Neuronal stem cell (in vitro differentiated cells): Measurements from ENCODE around the gene CEP70.
A peak's percentile ranks its signal among the peaks of the same experiment; 100 is the strongest.

Experiments used
- DNase-seq: peaks from one replicate; pipeline ENCODE4 v3.0.0-alpha.2; 2013; ENCODE audit warnings: low spot score
- H2AFZ ChIP-seq: one replicate; pipeline ENCODE4 v1.6.1; 2013; ENCODE audit warnings: mild to moderate bottlenecking, low read length, inconsistent platforms
- H2AK5ac ChIP-seq: 2 replicates; pipeline ENCODE4 v1.6.1; 2013; ENCODE audit warnings: low read depth, mild to moderate bottlenecking, inconsistent platforms, low read length, moderate library complexity, mixed read lengths
- H2BK120ac ChIP-seq: 2 replicates; pipeline ENCODE4 v1.6.1; 2013; ENCODE audit warnings: low read depth, mild to moderate bottlenecking, inconsistent platforms, low read length, moderate library complexity, mixed read lengths
- H2BK12ac ChIP-seq: one replicate; pipeline ENCODE4 v1.6.1; 2013; ENCODE audit warnings: low read length, inconsistent platforms
- H2BK15ac ChIP-seq: 2 replicates; pipeline ENCODE4 v1.6.1; 2013; ENCODE audit warnings: mild to moderate bottlenecking, low read length, inconsistent platforms, mixed read lengths
- H2BK5ac ChIP-seq: one replicate; pipeline ENCODE4 v1.6.1; 2013; ENCODE audit warnings: inconsistent platforms, mild to moderate bottlenecking, low read length, moderate library complexity
- H3K14ac ChIP-seq: one replicate; pipeline ENCODE4 v1.6.1; 2013; ENCODE audit warnings: low read length, inconsistent platforms
- H3K18ac ChIP-seq: 2 replicates; pipeline ENCODE4 v1.6.1; 2013; ENCODE audit warnings: low read length, inconsistent platforms
- H3K23ac ChIP-seq: 2 replicates; pipeline ENCODE4 v1.6.1; 2013; ENCODE audit warnings: low read depth, mild to moderate bottlenecking, mixed read lengths, low read length, inconsistent platforms; ENCODE audit not compliant: poor library complexity
- H3K27ac ChIP-seq: replicated peaks from 3 replicates; pipeline ENCODE4 v1.5.1; 2013; ENCODE audit warnings: low read length, inconsistent platforms
- H3K27me3 ChIP-seq, 3 experiments: 2 replicates each; pipeline ENCODE4 v1.6.1; 2013; ENCODE audit warnings: low read length in 3 of 3, mild to moderate bottlenecking in 2 of 3, inconsistent platforms in 1 of 3, low read depth in 1 of 3, mixed read lengths in 1 of 3, moderate library complexity in 1 of 3; ENCODE audit not compliant: control insufficient read depth in 3 of 3, insufficient read depth in 3 of 3
- H3K36me3 ChIP-seq, 2 donors: replicated peaks in 1 of 2; 2 replicates each; pipeline ENCODE4 v1.6.1; 2013; ENCODE audit warnings: low read length in 2 of 2; ENCODE audit not compliant: control insufficient read depth in 2 of 2, insufficient read depth in 2 of 2
- H3K4ac ChIP-seq: 2 replicates; pipeline ENCODE4 v1.6.1; 2013; ENCODE audit warnings: inconsistent platforms, mild to moderate bottlenecking, low read length, moderate library complexity
- H3K4me1 ChIP-seq, 2 donors: 1 replicate in 1 of 2; 2 replicates in 1 of 2; pipeline ENCODE4 v1.6.1; 2013; ENCODE audit warnings: low read length in 2 of 2, low read depth in 1 of 2; ENCODE audit not compliant: control insufficient read depth in 2 of 2, insufficient read depth in 1 of 2
- H3K4me2 ChIP-seq: one replicate; pipeline ENCODE4 v1.6.1; 2013; ENCODE audit warnings: mild to moderate bottlenecking, low read length, inconsistent platforms; ENCODE audit not compliant: insufficient read depth, poor library complexity, severe bottlenecking
- H3K4me3 ChIP-seq, 2 donors: 2 replicates each; pipeline ENCODE4 v1.5.1; 2013; ENCODE audit warnings: low read length in 2 of 2, mild to moderate bottlenecking in 2 of 2, inconsistent platforms in 1 of 2, moderate library complexity in 1 of 2
- H3K79me1 ChIP-seq: one replicate; pipeline ENCODE4 v1.6.1; 2013; ENCODE audit warnings: low read depth, mild to moderate bottlenecking, inconsistent platforms, low read length, moderate library complexity
- H3K9ac ChIP-seq: one replicate; pipeline ENCODE4 v1.6.1; 2013; ENCODE audit warnings: mild to moderate bottlenecking, low read depth, low read length, inconsistent platforms; ENCODE audit not compliant: poor library complexity
- H3K9me3 ChIP-seq, 2 donors: replicated peaks in 1 of 2; 2 replicates each; pipeline versions ENCODE3 to v1.6.1; 2013; ENCODE audit warnings: low read length in 2 of 2, mild to moderate bottlenecking in 2 of 2, inconsistent platforms in 1 of 2, low read depth in 1 of 2, mixed read lengths in 1 of 2, moderate library complexity in 1 of 2; ENCODE audit not compliant: control insufficient read depth in 2 of 2, insufficient read depth in 1 of 2
- H4K8ac ChIP-seq: one replicate; pipeline ENCODE4 v1.6.1; 2013; ENCODE audit warnings: low read depth, mild to moderate bottlenecking, inconsistent platforms, low read length, moderate library complexity
- H4K91ac ChIP-seq: one replicate; pipeline ENCODE4 v1.6.1; 2013; ENCODE audit warnings: low read length, low read depth, mild to moderate bottlenecking, inconsistent platforms; ENCODE audit not compliant: poor library complexity
- WGBS, 2 donors: extraction: QIAGEN DNeasy Blood & Tissue Kit; methylation state at CpG; one replicate each; pipeline ENCODE4 v1.1.7; 2013; ENCODE audit warnings: missing lambda C conversion rate in 2 of 2, mixed read lengths in 1 of 2; ENCODE audit not compliant: insufficient read length in 2 of 2, insufficient replicate concordance in 1 of 2; ENCODE audit errors: extremely low coverage in 2 of 2; 5-methylcytosine and 5-hydroxymethylcytosine counted together

The CEP70 gene

DNA sequence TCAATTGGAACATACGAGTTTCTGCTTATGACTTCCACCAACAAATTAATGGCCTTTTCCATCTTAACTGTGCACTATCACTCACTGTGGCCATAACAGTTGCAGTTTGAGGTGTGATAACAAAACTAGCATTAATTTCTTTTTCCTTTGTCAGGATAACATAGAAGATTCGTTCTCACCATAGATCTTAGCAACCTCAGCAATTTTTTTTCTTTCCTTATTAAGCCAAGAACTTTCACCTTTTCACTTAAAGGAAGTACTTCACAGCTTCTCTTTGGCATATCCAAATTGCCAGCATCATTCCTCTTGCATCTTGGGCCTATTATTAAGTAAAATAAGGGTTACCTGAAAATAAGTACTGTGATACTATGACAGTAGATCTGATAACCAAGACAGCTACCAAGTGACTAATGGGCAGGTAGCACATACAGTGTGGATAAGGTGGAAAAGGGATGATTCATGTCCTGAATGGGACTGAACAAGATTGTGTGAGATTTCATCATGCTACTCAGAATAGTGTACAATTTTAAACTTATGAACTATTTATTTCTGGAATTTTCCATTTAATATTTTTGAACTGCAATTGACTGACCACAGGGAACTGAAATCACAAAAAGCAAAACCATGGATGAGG, 46.6 kb downstream of the CEP70 start:
- Histone ChIP-seq H3K4ac (no peak overlapping the region), H3K23ac (no peak overlapping the region), H3K14ac (no peak overlapping the region), H2BK5ac (no peak overlapping the region), H2AFZ (no peak overlapping the region), H3K79me1 (no peaks in the 10 kb centered on the region), H3K4me3 (no peak overlapping the region), H3K9ac (no peak overlapping the region), H4K91ac (no peak overlapping the region), H2AK5ac (no peak overlapping the region), H3K36me3 (peaks cover 4 to 9% of the 10 kb centered on the region in 2 donors), H4K8ac (no peak overlapping the region), H2BK15ac (no peak overlapping the region), H3K27me3 (no peaks in the 10 kb centered on the region), H2BK12ac (no peak overlapping the region), H3K4me1 (no peaks in the 10 kb centered on the region), H3K27ac (no peak overlapping the region), H3K4me2 (no peak overlapping the region), H3K18ac (no peak overlapping the region), H2BK120ac (no peak overlapping the region), H3K9me3 (peaks cover 3 to 37% of the 10 kb centered on the region in 2 donors)
- no CpG with 5 or more reads among the region's 2 CpGs for WGBS, 2 donors
- DNase-seq: no peak

DNA sequence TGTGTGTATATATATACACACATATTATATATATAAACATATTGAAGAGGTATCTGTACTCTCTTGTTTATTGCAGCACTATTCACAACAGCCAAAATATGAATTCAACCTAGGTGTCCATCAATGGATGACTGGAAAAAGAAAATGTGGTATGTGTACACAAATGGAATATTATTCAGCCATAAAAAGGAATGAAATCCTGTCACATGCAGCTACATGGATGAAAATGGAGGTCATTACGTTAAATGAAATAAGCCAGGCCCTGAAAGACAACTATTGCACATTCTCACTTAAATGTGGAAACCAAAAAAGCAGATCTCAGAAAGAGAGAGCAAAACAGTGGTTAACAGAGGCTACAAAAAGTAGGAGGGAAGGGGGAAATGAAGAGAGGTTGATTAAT, 49.5 kb downstream of the CEP70 start:
- Histone ChIP-seq H3K27me3 (no peaks in the 10 kb centered on the region), H3K14ac (no peak overlapping the region), H3K27ac (no peak overlapping the region), H3K36me3 (peaks cover 7 to 17% of the 10 kb centered on the region in 2 donors), H3K4ac (no peak overlapping the region), H4K91ac (no peak overlapping the region), H2BK5ac (no peak overlapping the region), H3K9me3 (peaks cover 7 to 54% of the 10 kb centered on the region in 2 donors), H2AFZ (no peak overlapping the region), H3K4me1 (no peaks in the 10 kb centered on the region), H3K18ac (no peak overlapping the region), H2BK12ac (no peak overlapping the region), H3K9ac (no peak overlapping the region), H3K4me2 (no peak overlapping the region), H2BK15ac (no peak overlapping the region), H3K23ac (no peak overlapping the region), H2AK5ac (no peak overlapping the region), H3K79me1 (no peaks in the 10 kb centered on the region), H4K8ac (no peak overlapping the region), H3K4me3 (no peak overlapping the region), H2BK120ac (no peak overlapping the region)
- WGBS, 2 donors: no CpG with 5 or more reads among the region's 1 CpG
- no peak for DNase-seq

DNA sequence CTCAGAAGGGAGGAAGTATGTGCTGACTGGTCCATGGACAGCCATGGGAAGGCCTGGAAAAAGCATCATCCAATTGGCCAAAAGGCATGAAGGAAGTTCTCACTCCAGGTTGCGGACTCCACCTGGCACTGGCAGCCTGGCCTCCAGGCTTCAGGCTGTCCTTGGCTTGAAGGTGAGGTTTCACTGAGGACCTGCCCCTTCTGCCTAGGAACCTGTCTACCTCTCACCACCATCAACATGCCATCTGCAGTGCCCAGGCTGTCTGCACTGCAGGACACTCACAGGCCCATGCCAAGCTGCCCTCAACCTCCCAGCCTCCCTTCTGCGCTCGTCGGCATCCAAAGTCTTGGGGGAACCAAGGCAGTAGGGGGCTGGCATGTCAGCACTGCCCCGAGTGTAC, 51.1 kb downstream of the CEP70 start:
- no peak overlapping the region for H4K8ac ChIP-seq
- no peak overlapping the region for H4K91ac ChIP-seq
- H2BK120ac ChIP-seq: no peak overlapping the region
- no peak overlapping the region for H2AFZ ChIP-seq
- H3K14ac ChIP-seq: peak overlapping the region; percentile 56
- H2BK5ac ChIP-seq: no peak overlapping the region
- H3K18ac ChIP-seq: no peak overlapping the region
- H3K9me3 ChIP-seq: peaks cover 9 to 44% of the 10 kb centered on the region in 2 donors
- no CpG with 5 or more reads among the region's 5 CpGs for WGBS, 2 donors
- H2AK5ac ChIP-seq: no peak overlapping the region
- H3K9ac ChIP-seq: no peak overlapping the region
- H3K27me3 ChIP-seq: no peaks in the 10 kb centered on the region
- no peak overlapping the region for H3K27ac ChIP-seq
- H3K4ac ChIP-seq: no peak overlapping the region
- H3K4me1 ChIP-seq: no peaks in the 10 kb centered on the region
- no peak overlapping the region for H3K4me2 ChIP-seq
- H3K36me3 ChIP-seq: peaks cover 5 to 17% of the 10 kb centered on the region in 2 donors
- peak overlapping the region in 1 of 2 donors; percentile 57 for H3K4me3 ChIP-seq
- no peak for DNase-seq
- no peaks in the 10 kb centered on the region for H3K79me1 ChIP-seq
- H2BK12ac ChIP-seq: no peak overlapping the region
- no peak overlapping the region for H2BK15ac ChIP-seq
- peak overlapping the region; percentile 35 for H3K23ac ChIP-seq

DNA sequence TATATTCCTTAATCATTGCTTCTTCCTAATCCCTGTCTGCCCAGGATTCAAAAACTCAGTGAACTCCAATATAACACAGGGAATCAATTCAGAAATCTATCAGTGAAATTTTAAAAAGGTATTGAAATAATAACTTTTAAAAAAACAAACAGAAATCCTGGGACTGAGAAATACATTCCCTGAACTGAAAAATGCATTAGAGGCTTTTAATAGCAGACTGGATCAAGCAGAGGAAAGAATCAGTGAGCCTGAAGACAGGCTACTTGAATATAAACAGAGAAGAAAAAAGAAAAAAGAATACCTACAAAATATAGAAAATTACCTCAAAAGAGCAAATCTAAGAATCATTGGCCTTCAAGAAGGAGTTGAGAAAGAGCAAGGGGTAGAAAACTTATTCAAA, 54.7 kb downstream of the CEP70 start:
- peaks cover 5 to 16% of the 10 kb centered on the region in 2 donors for H3K36me3 ChIP-seq
- H3K23ac ChIP-seq: no peak overlapping the region
- H4K8ac ChIP-seq: no peak overlapping the region
- H3K9me3 ChIP-seq: peaks cover 9 to 26% of the 10 kb centered on the region in 2 donors
- no peak overlapping the region for H3K9ac ChIP-seq
- no peak overlapping the region for H3K4me2 ChIP-seq
- H3K79me1 ChIP-seq: no peaks in the 10 kb centered on the region
- H3K4ac ChIP-seq: no peak overlapping the region
- no peak overlapping the region for H3K18ac ChIP-seq
- no peak overlapping the region for H2AFZ ChIP-seq
- no peaks in the 10 kb centered on the region for H3K27me3 ChIP-seq
- no peak overlapping the region for H3K4me3 ChIP-seq
- no peaks in the 10 kb centered on the region for H3K4me1 ChIP-seq
- H4K91ac ChIP-seq: no peak overlapping the region
- no peak overlapping the region for H2BK12ac ChIP-seq
- H2AK5ac ChIP-seq: no peak overlapping the region
- H3K14ac ChIP-seq: no peak overlapping the region
- H2BK5ac ChIP-seq: no peak overlapping the region
- no peak overlapping the region for H2BK15ac ChIP-seq
- no peak overlapping the region for H2BK120ac ChIP-seq
- H3K27ac ChIP-seq: no peak overlapping the region
- no peak for DNase-seq
